ENCODE data around the gene STON2.

- TF ChIP-seq, protein P1, sequence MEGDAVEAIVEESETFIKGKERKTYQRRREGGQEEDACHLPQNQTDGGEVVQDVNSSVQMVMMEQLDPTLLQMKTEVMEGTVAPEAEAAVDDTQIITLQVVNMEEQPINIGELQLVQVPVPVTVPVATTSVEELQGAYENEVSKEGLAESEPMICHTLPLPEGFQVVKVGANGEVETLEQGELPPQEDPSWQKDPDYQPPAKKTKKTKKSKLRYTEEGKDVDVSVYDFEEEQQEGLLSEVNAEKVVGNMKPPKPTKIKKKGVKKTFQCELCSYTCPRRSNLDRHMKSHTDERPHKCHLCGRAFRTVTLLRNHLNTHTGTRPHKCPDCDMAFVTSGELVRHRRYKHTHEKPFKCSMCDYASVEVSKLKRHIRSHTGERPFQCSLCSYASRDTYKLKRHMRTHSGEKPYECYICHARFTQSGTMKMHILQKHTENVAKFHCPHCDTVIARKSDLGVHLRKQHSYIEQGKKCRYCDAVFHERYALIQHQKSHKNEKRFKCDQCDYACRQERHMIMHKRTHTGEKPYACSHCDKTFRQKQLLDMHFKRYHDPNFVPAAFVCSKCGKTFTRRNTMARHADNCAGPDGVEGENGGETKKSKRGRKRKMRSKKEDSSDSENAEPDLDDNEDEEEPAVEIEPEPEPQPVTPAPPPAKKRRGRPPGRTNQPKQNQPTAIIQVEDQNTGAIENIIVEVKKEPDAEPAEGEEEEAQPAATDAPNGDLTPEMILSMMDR (IDR thresholded peaks at IDR 0.05) = no peak
- TF ChIP-seq POLR2AphosphoS5 (IDR thresholded peaks at IDR 0.05) = no peak
- TF ChIP-seq POLR2A (IDR thresholded peaks at IDR 0.05) = no peak
Measured at GRCh38 chr14:81260732-81261131, 139.4 kb downstream of the STON2 start.

Data from prostate gland (tissue), 2 donors.